Esophagus squamous epithelium (tissue), 4 donors: ENCODE measurements around the gene ROPN1L.

ENCODE experiments used
- POLR2A ChIP-seq, 4 donors: fragments of 450-650 bp; IDR thresholded peaks; one replicate each; pipeline ENCODE4 v1.6.1; 2017; ENCODE audit warnings: antibody characterized with exemption in 4 of 4, mild to moderate bottlenecking in 4 of 4, moderate library complexity in 3 of 4
- TF ChIP-seq, protein P1 (sequence below), 6 experiments: fragments of 450-650 bp in 4 of 6; fragments of 200-600 bp in 2 of 6; sonication (generic) in 2 of 6; IDR thresholded peaks; one replicate each; pipeline ENCODE4 v1.5.1; 2016 to 2019; ENCODE audit warnings: antibody characterized with exemption in 6 of 6, mild to moderate bottlenecking in 4 of 6, moderate library complexity in 4 of 6

DNA sequence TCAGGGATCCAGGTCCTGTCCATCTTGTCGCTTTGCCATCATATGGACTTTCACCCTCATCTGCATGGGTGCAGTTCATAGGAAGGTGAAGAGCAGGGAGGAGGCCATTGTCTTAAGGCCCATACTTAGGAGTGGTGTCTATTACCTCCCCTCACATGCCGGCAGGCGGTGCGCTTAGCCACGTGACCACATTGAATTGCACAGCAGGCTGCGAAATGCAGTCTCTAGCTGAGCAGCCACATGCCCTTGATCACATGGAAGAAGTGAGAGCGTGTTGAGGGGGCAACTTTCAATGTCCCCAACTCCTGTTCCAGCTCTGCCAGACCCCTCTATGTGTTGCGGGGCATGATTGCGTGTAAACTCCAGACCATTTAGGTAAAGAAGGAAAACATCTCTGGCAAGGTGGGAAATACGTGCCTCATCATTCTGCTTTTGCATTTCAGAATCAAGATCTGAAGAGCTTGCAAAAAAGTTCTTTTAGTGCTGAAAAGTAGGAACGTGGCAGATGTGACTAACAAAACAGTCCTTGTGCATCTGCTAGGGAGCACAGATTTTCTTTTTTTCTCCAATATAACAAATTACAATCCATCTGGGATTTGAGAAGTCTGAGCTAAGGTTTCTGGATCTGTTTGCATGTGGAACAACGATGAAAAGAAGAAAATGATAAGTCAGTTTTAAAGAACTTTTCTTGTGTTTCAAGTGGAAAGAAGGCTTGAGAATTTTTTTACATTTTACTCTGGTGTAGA is 34.4 kb downstream of the ROPN1L start:
- TF ChIP-seq, protein P1, sequence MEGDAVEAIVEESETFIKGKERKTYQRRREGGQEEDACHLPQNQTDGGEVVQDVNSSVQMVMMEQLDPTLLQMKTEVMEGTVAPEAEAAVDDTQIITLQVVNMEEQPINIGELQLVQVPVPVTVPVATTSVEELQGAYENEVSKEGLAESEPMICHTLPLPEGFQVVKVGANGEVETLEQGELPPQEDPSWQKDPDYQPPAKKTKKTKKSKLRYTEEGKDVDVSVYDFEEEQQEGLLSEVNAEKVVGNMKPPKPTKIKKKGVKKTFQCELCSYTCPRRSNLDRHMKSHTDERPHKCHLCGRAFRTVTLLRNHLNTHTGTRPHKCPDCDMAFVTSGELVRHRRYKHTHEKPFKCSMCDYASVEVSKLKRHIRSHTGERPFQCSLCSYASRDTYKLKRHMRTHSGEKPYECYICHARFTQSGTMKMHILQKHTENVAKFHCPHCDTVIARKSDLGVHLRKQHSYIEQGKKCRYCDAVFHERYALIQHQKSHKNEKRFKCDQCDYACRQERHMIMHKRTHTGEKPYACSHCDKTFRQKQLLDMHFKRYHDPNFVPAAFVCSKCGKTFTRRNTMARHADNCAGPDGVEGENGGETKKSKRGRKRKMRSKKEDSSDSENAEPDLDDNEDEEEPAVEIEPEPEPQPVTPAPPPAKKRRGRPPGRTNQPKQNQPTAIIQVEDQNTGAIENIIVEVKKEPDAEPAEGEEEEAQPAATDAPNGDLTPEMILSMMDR (IDR thresholded peaks at IDR 0.05) = no peak
- no peak for TF ChIP-seq POLR2A (IDR thresholded peaks at IDR 0.05)
